NCI-H1436 treated with DMSO at 0.1 percent for 48 hours (cell line): ENCODE results near the gene TRAT1.
"Not testable (repeated sequence)": the region's sequence is repeated elsewhere in the genome, so short reads cannot be mapped to it uniquely, and the experiment has no call there.

ENCODE experiments used
- DNase-seq: peaks from one replicate; lab custom pipeline; 2025; lab: John Stamatoyannopoulos, UW

The TRAT1 gene, protein sequence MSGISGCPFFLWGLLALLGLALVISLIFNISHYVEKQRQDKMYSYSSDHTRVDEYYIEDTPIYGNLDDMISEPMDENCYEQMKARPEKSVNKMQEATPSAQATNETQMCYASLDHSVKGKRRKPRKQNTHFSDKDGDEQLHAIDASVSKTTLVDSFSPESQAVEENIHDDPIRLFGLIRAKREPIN

GRCh38 chr3:108822123-108822897 is at the start of gene TRAT1:
Gene TRAT1 (plus strand): TSS chr3:108822786. CDS start chr3:108822928, 142 bp downstream.
- no peak for DNase-seq

GRCh38 chr3:108775649-108776048 is 46.9 kb upstream of the TRAT1 start:
- no peak for DNase-seq

DNA sequence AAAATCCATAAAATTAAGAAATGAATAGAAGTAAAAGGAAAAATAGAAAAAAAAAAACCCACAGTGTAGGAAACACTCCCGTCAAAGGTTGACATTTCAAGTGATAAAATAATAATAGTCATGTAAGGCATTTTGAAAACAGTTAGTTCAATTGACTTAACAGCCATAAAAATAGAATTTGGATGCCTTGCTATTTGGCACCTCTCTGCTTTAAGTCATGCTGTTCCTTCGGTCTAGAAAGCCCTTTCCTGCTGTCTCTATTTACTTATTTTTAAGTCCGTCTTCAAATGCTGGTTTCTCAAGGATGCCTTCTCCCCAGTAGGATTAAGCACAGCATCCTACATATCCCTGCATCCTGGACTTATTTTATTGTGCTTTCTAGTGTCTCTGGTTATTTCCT is 43.1 kb upstream of the TRAT1 start:
- DNase-seq: no peak

GRCh38 chr3:108780235-108780634 is 42.4 kb upstream of the TRAT1 start:
- no peak for DNase-seq

- DNase-seq: no peak
These were observed 31.1 kb upstream of the TRAT1 start for GRCh38 chr3:108791473-108791872.

DNA sequence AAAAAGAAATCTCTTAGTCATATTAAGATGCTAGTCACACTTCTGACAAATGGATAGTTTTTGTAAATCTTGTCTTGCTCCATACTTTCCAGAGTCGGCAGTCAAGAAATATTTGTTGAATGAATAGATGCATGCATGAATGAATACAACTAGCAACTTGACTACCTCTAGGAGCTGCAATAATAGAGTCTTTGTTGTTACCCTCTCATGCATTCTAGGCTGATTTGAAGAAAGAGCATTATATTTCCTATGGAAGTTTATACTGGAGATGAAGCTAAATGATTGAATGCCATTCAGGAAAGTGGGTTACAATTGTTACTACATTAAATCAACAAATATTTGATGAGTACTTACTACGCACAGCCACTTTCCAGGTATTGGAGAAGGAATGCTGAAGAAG is 18.1 kb upstream of the TRAT1 start:
- no peak for DNase-seq

DNA sequence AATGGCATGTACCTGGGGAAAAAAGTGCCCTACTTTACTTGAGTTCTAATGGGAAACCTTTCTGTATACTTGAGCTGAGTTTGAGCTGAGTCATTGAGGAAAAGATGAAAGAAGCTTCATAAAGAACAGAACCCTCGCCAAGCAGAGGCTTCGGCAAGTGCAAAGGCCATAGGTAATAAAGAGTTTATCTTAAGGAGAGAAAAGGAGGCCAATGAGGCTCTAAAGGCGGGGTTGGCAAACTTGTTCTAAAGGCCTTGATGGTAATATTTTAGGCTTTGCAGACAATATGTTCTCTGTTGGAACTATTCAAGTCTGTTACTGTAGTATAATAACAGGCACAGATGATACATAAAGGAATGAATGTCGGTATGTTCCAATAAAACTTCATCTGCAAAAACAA is 17.6 kb upstream of the TRAT1 start:
- no peak for DNase-seq

- DNase-seq: no peak
These were observed 16.3 kb upstream of the TRAT1 start for GRCh38 chr3:108806316-108806715.

DNA sequence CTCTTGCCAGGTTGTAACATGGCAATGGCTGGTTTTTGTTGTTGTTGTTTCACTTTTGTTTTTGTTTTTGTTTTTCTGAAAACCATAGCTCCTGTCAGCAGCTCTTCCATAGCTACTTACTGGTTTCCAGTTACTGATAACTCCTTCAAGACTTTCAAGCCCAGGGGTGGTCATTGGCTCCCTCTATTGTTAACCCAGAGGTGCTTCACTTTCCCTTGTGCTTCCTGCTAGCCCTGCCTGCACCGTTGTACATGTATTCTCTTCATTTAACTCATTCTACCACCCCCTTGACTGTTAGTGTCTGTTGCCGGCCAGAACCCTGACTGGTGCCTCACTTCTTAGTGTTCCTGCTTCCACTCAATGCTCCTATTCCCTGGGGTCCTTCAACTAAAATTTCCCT is 4.2 kb upstream of the TRAT1 start:
- peak; percentile 40 for DNase-seq

GRCh38 chr3:108820586-108820985 is 2.0 kb upstream of the TRAT1 start:
- no peak for DNase-seq

DNA sequence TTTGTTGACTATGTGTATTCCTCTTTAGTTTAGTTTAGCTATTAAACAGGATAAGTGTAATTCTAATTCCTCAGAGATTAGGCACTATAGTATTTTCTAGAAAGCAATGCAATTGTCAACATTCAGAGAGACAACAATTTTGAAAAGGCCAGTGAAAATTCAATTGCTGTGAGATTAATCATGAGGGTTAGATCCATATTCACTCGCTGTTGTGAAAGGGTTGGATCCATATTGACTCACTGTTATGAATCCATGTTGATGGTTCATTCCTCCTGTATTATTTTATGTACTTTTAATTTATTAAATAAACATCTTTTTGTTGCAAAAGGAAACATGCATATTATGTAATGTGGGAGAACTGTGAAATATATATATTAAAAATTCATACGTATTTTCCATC is 641 bp downstream of the TRAT1 start:
- no peak for DNase-seq

- not testable (repeated sequence) for DNase-seq
These were observed 1.2 kb downstream of the TRAT1 start for GRCh38 chr3:108823803-108824202.

- peak; percentile 38 for DNase-seq
These were observed 4.0 kb downstream of the TRAT1 start for GRCh38 chr3:108826309-108827187.

- no peak for DNase-seq
These were observed 7.8 kb downstream of the TRAT1 start for GRCh38 chr3:108830381-108830780.

GRCh38 chr3:108830991-108831614 is 8.5 kb downstream of the TRAT1 start:
- DNase-seq: no peak

DNA sequence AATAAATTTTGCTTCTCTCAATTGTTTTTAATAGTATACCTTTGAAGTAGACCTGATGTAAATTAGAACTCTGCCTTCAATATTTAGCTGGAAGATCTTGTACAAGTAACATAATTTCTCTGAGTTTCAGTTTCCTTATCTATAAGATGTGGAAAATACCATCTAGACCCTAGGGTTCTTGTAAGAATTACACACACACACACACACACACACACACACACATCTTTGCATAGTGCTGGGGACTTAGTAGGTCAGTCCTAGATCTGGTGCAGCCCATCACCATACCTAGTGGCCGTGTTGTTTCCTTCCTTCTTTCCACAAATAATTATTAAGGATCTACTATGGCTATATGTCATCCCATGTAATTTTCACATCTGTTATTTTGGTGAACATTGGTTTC is 11.0 kb downstream of the TRAT1 start:
- DNase-seq: no peak

GRCh38 chr3:108834551-108834950 is 12.0 kb downstream of the TRAT1 start:
- no peak for DNase-seq

DNA sequence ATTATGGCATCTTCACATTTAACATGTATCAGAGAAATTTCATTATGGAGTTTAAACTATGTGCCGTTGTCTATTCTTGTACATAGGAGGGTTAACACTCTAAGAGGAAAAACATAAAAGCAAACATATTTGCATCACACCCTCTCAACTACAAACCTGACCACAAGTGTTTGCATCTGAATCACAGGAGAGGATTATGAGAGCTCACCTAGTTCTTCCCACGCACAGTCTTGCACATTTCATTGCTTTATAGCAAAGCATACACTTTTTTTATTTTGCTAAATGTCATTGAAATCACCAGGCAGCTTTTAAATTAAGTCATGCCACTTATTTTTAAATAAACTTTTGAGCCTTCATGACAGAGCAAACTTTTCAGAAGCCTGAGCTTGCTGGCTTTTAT is 12.5 kb downstream of the TRAT1 start:
- DNase-seq: no peak

- no peak for DNase-seq
These were observed 15.8 kb downstream of the TRAT1 start for GRCh38 chr3:108838436-108838835.

DNA sequence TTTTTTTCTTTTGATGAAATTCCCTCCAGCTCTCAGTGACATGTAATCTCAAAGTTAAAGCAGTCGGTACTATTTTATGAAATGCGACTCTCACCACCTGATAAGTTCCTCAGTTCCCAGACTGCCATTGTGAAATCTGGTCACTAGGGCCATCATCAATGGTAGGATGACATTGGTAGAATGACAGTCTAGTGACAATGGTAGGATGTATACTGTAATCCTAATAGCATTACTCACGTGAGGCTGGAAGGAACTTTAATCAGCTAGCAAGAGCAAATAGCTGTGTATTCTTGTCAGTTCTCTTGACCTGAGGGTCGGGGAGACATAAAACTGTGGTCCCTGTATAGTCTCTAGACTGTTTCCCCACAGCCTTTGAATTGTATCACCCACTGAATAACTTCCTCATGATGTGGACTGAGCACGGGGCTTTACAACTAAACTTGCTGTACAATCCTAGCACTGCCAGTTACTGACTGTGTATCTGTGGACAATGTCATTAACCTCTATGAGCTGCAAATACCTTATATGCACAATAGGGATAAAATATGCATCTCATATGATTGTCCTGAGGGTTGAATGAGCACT is 23.2 kb downstream of the TRAT1 start:
- no peak for DNase-seq

- DNase-seq: no peak
These were observed 24.6 kb downstream of the TRAT1 start for GRCh38 chr3:108847187-108847586.

- no peak for DNase-seq
These were observed 26.5 kb downstream of the TRAT1 start for GRCh38 chr3:108849075-108849474.
